GM18870 (cell line): ENCODE data around the gene INPP5F.
A peak's percentile ranks its signal among the peaks of the same experiment; 100 is the strongest.
"Not testable (repeated sequence)": the region's sequence is repeated elsewhere in the genome, so short reads cannot be mapped to it uniquely, and the experiment has no call there.

ENCODE experiments used
- ATAC-seq: cut with Tn5 transposase; IDR thresholded peaks from one replicate; pipeline ENCODE4 v1.9.1; 2021; ENCODE audit warnings: moderate library complexity; ENCODE audit not compliant: unreplicated experiment

The INPP5F gene

GRCh38 chr10:119858063-119858462, 132.2 kb downstream of the INPP5F start:
- ATAC-seq, result no peak

GRCh38 chr10:119859420-119860258, 133.8 kb downstream of the INPP5F start:
- ATAC-seq, result no peak

- ATAC-seq, result no peak
Measured at GRCh38 chr10:119860866-119861607, 135.2 kb downstream of the INPP5F start.

GRCh38 chr10:119862524-119862923, 136.7 kb downstream of the INPP5F start:
- no peak for ATAC-seq

GRCh38 chr10:119863951-119864565, 138.2 kb downstream of the INPP5F start:
- ATAC-seq, result no peak

- ATAC-seq, result no peak
Measured at GRCh38 chr10:119865699-119866240, 139.9 kb downstream of the INPP5F start.

- no peak for ATAC-seq
Measured at GRCh38 chr10:119867317-119867716, 141.5 kb downstream of the INPP5F start.

- not testable (repeated sequence) for ATAC-seq
Measured at GRCh38 chr10:119869398-119869797, 143.5 kb downstream of the INPP5F start.

GRCh38 chr10:119871881-119872609, 146.2 kb downstream of the INPP5F start:
- ATAC-seq, result peak; percentile 31

- ATAC-seq, result peak; percentile 7
Measured at GRCh38 chr10:119872610-119872859, 146.7 kb downstream of the INPP5F start, which contains the start of gene MCMBP. TSS of gene MCMBP (minus strand) at chr10:119872843. CDS start at chr10:119872584, 259 bp downstream.

GRCh38 chr10:119872860-119873681, 147.2 kb downstream of the INPP5F start:
- peak; percentile 76 for ATAC-seq

GRCh38 chr10:119878524-119878923, 152.7 kb downstream of the INPP5F start:
- no peak for ATAC-seq
